GM20000 (cell line): ENCODE results near the gene ZBTB3.

Experiments used
- DNase-seq: peaks from one replicate; pipeline ENCODE4 v3.0.0; 2012; ENCODE audit warnings: low spot score
- CTCF ChIP-seq: IDR thresholded peaks from 2 replicates; pipeline ENCODE4 v1.5.1; 2012; ENCODE audit warnings: mild to moderate bottlenecking, control low read depth; ENCODE audit errors: extremely low read depth, missing control alignments

The ZBTB3 gene

GRCh38 chr11:62719302-62719978, 34.5 kb downstream of the ZBTB3 start:
- no peak for DNase-seq
- TF ChIP-seq CTCF = no peak

- TF ChIP-seq CTCF = no peak
Observed at GRCh38 chr11:62716816-62717215, 37.1 kb downstream of the ZBTB3 start.

GRCh38 chr11:62716206-62716605, 37.8 kb downstream of the ZBTB3 start:
- no peak for DNase-seq
- no peak for TF ChIP-seq CTCF

More at GRCh38 chr11:62716816-62717215, 37.1 kb downstream of the ZBTB3 start:
- DNase-seq = no peak

- no peak for TF ChIP-seq CTCF
- no peak for DNase-seq
Observed at GRCh38 chr11:62715150-62716130, 38.5 kb downstream of the ZBTB3 start.

GRCh38 chr11:62713343-62713742, 40.6 kb downstream of the ZBTB3 start:
- no peak for TF ChIP-seq CTCF
- no peak for DNase-seq

DNA sequence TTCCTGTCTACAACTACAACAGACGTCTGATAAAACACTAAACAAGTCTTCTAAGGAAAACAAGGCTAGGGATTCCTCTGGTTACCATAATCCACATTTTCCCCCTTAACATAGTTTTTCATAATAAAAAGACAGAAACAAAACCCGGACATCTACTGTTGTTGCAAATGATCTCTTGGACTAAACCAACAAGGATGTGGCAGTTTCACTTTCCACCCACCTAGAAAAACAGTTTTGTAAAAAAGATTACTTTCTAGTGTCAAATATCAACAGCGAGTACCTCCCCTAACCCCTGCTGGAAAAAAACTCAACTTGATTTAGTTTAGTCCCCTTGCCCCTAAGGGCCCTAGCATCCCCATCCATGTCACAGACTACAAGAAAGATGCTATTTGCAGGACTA, 41.1 kb downstream of the ZBTB3 start:
- DNase-seq = no peak

More for the DNA sequence above, 41.1 kb downstream of the ZBTB3 start:
- TF ChIP-seq CTCF = no peak
